Measurements from ENCODE around the gene OTUD4. TPM values are rescaled to one million over a fixed set of nuclear protein-coding genes. Genes with fewer than 3 reads are reported as not detected.

Gene OTUD4
- total RNA-seq, 2 donors from 2014 or later = 26.7 to 33.2 TPM

DNA sequence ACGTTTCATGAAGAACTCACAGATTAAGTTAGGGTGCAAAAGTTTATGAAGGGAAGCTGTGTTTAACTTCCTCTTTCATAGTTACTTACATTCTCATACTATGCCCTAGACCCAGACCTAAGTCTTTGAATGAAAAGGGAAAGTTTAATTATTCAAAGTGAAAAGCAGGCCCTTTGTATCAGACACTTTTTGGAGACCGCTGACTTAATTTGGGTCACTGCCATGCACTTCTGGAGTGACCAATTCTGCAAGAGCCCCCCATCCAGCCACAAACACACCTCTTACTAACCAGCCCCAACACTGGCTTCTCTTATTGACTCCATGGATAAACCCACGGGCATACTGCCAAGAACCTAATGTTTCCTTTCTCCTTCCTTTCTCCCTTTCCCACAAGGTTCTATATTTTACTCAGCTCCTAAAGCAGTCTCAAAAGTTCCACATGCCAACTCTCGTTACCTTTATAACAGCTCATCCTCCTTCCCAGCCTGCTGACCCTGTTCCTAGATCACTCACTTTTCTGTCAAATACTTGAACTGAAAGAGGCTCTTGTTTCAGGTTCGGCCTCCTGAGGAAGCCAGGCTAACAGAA is 47.8 kb downstream of the OTUD4 start:
- Histone ChIP-seq H3K4me3 (no peak overlapping the region), H3K4me1 (no peaks in the 10 kb centered on the region), H3K9ac (ENCODE audit: low read depth in 2 of 2, low read length in 2 of 2) (no peak overlapping the region), H3K36me3 (no peaks in the 10 kb centered on the region), H3K9me3 (no peaks in the 10 kb centered on the region), H3K27me3 (no peaks in the 10 kb centered on the region), H3K27ac (no peak overlapping the region)
- intact Hi-C loops (cut with DNase I) = no loop called here
- TF ChIP-seq, protein P1, sequence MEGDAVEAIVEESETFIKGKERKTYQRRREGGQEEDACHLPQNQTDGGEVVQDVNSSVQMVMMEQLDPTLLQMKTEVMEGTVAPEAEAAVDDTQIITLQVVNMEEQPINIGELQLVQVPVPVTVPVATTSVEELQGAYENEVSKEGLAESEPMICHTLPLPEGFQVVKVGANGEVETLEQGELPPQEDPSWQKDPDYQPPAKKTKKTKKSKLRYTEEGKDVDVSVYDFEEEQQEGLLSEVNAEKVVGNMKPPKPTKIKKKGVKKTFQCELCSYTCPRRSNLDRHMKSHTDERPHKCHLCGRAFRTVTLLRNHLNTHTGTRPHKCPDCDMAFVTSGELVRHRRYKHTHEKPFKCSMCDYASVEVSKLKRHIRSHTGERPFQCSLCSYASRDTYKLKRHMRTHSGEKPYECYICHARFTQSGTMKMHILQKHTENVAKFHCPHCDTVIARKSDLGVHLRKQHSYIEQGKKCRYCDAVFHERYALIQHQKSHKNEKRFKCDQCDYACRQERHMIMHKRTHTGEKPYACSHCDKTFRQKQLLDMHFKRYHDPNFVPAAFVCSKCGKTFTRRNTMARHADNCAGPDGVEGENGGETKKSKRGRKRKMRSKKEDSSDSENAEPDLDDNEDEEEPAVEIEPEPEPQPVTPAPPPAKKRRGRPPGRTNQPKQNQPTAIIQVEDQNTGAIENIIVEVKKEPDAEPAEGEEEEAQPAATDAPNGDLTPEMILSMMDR (IDR thresholded peaks at IDR 0.05) = no peak
- DNase-seq = no peak

DNA sequence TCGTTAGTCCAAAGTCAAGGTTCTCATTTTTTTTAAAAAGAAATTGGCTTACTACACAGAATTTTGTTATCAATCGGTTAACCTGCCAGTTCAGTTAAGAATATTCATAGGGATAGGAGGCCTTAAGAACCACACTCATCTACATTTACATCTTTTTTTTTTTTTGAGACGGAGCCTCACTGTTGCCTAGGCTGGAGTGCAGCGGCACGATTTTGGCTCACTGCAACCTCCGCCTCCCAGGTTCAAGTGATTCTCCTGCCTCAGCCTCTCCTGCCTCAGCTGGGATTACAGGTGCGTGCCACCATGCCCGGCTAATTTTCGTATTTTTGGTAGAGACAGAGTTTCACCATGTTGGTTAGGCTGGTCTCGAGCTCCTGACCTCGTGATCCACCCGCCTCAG is 48.5 kb downstream of the OTUD4 start:
- Histone ChIP-seq H3K9ac (ENCODE audit: low read depth in 2 of 2, low read length in 2 of 2) (no peak overlapping the region), H3K27ac (no peak overlapping the region), H3K9me3 (no peaks in the 10 kb centered on the region), H3K4me3 (no peak overlapping the region), H3K36me3 (no peaks in the 10 kb centered on the region), H3K4me1 (no peaks in the 10 kb centered on the region), H3K27me3 (no peaks in the 10 kb centered on the region)
- TF ChIP-seq, protein P1 (IDR thresholded peaks at IDR 0.05) = no peak
- DNase-seq = no peak
- intact Hi-C loops (cut with DNase I) = no loop called here

- H3K27ac ChIP-seq = no peak overlapping the region
- intact Hi-C loops (cut with DNase I) = no loop called here
- H3K9ac ChIP-seq (ENCODE audit: low read depth in 2 of 2, low read length in 2 of 2) = no peak overlapping the region
- TF ChIP-seq, protein P1 (IDR thresholded peaks at IDR 0.05) = no peak
- H3K9me3 ChIP-seq = no peaks in the 10 kb centered on the region
- H3K27me3 ChIP-seq = no peaks in the 10 kb centered on the region
- H3K4me3 ChIP-seq = no peak overlapping the region
- no peak for DNase-seq
- no peaks in the 10 kb centered on the region for H3K4me1 ChIP-seq
- no peaks in the 10 kb centered on the region for H3K36me3 ChIP-seq
These were observed 49.5 kb downstream of the OTUD4 start for GRCh38 chr4:145130788-145131399.

- no peak overlapping the region for H3K9ac ChIP-seq (ENCODE audit: low read depth in 2 of 2, low read length in 2 of 2)
- H3K36me3 ChIP-seq = peaks cover 5% of the 10 kb centered on the region
- TF ChIP-seq, protein P1 (IDR thresholded peaks at IDR 0.05) = no peak
These were observed 50.3 kb downstream of the OTUD4 start for GRCh38 chr4:145130130-145130529.

DNA sequence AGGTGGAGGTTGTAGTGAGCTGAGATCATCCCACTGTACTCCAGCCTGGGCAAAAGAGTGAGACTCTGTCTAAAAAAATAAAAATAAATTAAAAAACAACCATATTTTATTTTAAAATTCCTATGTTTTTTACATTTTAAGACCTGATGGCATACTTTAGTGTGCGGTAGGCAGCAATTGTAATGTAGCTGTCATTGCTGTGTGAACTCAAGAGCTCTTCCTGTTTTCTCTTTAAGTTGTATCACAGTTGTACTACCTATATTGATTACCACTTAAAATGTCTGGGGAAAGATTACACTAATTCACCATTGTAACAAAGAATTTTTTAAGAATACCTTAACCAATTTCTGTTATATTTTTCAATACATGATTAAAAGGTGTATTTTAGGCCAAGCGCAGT is 55.0 kb downstream of the OTUD4 start:
- H3K27ac ChIP-seq = peak overlapping the region; percentile 5
- intact Hi-C loops (cut with DNase I) = no loop called here
- TF ChIP-seq, protein P1 (IDR thresholded peaks at IDR 0.05) = no peak

More at GRCh38 chr4:145130130-145130529, 50.3 kb downstream of the OTUD4 start:
- H3K27me3 ChIP-seq = no peaks in the 10 kb centered on the region
- H3K4me3 ChIP-seq = no peak overlapping the region
- no peaks in the 10 kb centered on the region for H3K9me3 ChIP-seq
- no peaks in the 10 kb centered on the region for H3K4me1 ChIP-seq
- no peak for DNase-seq
- intact Hi-C loops (cut with DNase I) = no loop called here
- H3K27ac ChIP-seq = no peak overlapping the region

More for the DNA sequence above, 55.0 kb downstream of the OTUD4 start:
- no peak for DNase-seq
- Histone ChIP-seq H3K27me3 (no peaks in the 10 kb centered on the region), H3K4me3 (no peak overlapping the region), H3K9me3 (no peaks in the 10 kb centered on the region), H3K9ac (ENCODE audit: low read depth in 2 of 2, low read length in 2 of 2) (no peak overlapping the region), H3K36me3 (peaks cover 5% of the 10 kb centered on the region), H3K4me1 (no peaks in the 10 kb centered on the region)

All from colonic mucosa (tissue), 4 donors.